ENCODE results near the gene KLHL3. TPM values are rescaled to one million over a fixed set of nuclear protein-coding genes. Genes with fewer than 3 reads are reported as not detected.

The KLHL3 gene
- total RNA-seq, 2 experiments from 2014 or later = 9.2 to 12.2 TPM

GRCh38 chr5:137630972-137631370 lies 104.9 kb downstream of the KLHL3 start:
- H3K4me3 Mint-ChIP-seq = no peak overlapping the region
- intact Hi-C loops (cut with micrococcal nuclease) = loop anchor here (5.0 kb wide), 1 partner anchor 436 kb away; no protein-coding TSS in a partner anchor
- CTCF ChIA-PET = interaction anchor here (0.7 to 4.9 kb wide), 9 partner anchors 9 to 503 kb away, joined by 3 to 110 read pairs (median 8); no protein-coding TSS in a partner anchor

GRCh38 chr5:137630216-137630971 lies 105.5 kb downstream of the KLHL3 start:
- Mint-ChIP-seq H3K27me3 (no peaks in the 10 kb centered on the region), H3K36me3 (ENCODE audit: low read depth) (peaks cover 2% of the 10 kb centered on the region), H3K27ac (no peak overlapping the region), H3K4me1 (ENCODE audit: low read depth) (no peaks in the 10 kb centered on the region), H3K4me3 (no peak overlapping the region), H3K9me3 (no peaks in the 10 kb centered on the region)
- no peak for DNase-seq
- no peak for TF ChIP-seq CTCF (IDR thresholded peaks at IDR 0.05)
- ChIA-PET POLR2A (interaction anchor here (0.7 kb wide), 1 partner anchor 123 kb away, joined by 4 read pairs; the partner anchor contains the start of gene HNRNPA0), CTCF (interaction anchor here (0.6 to 4.9 kb wide), 24 partner anchors 9 to 441 kb away, joined by 3 to 110 read pairs (median 6); partner anchors contain the start of gene KLHL3)
- ATAC-seq = no peak
- intact Hi-C loops (cut with micrococcal nuclease) = loop anchor here (5.0 kb wide), 1 partner anchor 437 kb away; no protein-coding TSS in a partner anchor

More at GRCh38 chr5:137630972-137631370, 104.9 kb downstream of the KLHL3 start:
- H3K27ac Mint-ChIP-seq = no peak overlapping the region
- no peaks in the 10 kb centered on the region for H3K4me1 Mint-ChIP-seq (ENCODE audit: low read depth)
- H3K36me3 Mint-ChIP-seq (ENCODE audit: low read depth) = peaks cover 2% of the 10 kb centered on the region
- no peak for TF ChIP-seq CTCF (IDR thresholded peaks at IDR 0.05)
- POLR2A ChIA-PET = no interaction called here
- H3K27me3 Mint-ChIP-seq = no peaks in the 10 kb centered on the region
- H3K9me3 Mint-ChIP-seq = no peaks in the 10 kb centered on the region
- DNase-seq = no peak
- no peak for ATAC-seq

- peak; percentile 82 for ATAC-seq
- no peaks in the 10 kb centered on the region for H3K4me1 Mint-ChIP-seq (ENCODE audit: low read depth)
- intact Hi-C loops (cut with micrococcal nuclease) = loop anchor here (1.0 to 5.0 kb wide), 2 partner anchors 114 to 438 kb away; no protein-coding TSS in a partner anchor
- H3K36me3 Mint-ChIP-seq (ENCODE audit: low read depth) = peaks cover 2% of the 10 kb centered on the region
- no peaks in the 10 kb centered on the region for H3K9me3 Mint-ChIP-seq
- peak; percentile 94 for TF ChIP-seq CTCF (IDR thresholded peaks at IDR 0.05)
- ChIA-PET CTCF (interaction anchor here (0.5 to 4.9 kb wide), 40 partner anchors 8 to 504 kb away, joined by 3 to 110 read pairs (median 4); partner anchors contain the start of genes FAM13B, HNRNPA0 and KLHL3), POLR2A (interaction anchor here (0.7 kb wide), 1 partner anchor 124 kb away, joined by 4 read pairs; the partner anchor contains the start of gene HNRNPA0)
- H3K27me3 Mint-ChIP-seq = no peaks in the 10 kb centered on the region
- peak; percentile 8 for DNase-seq
- H3K27ac Mint-ChIP-seq = no peak overlapping the region
- no peak overlapping the region for H3K4me3 Mint-ChIP-seq
Measured at GRCh38 chr5:137629646-137630045, 106.2 kb downstream of the KLHL3 start.

GRCh38 chr5:137627706-137628105 lies 108.2 kb downstream of the KLHL3 start:
- H3K27me3 Mint-ChIP-seq = no peaks in the 10 kb centered on the region
- no peak for TF ChIP-seq CTCF (IDR thresholded peaks at IDR 0.05)
- no peak overlapping the region for H3K27ac Mint-ChIP-seq
- no peaks in the 10 kb centered on the region for H3K4me1 Mint-ChIP-seq (ENCODE audit: low read depth)
- ATAC-seq (no peak), DNase-seq (no peak)
- CTCF ChIA-PET = interaction anchor here (1.4 to 4.9 kb wide), 2 partner anchors 9 to 114 kb away, joined by 4 to 110 read pairs; no protein-coding TSS in a partner anchor
- peaks cover 2% of the 10 kb centered on the region for H3K36me3 Mint-ChIP-seq (ENCODE audit: low read depth)
- POLR2A ChIA-PET = no interaction called here
- no peaks in the 10 kb centered on the region for H3K9me3 Mint-ChIP-seq
- H3K4me3 Mint-ChIP-seq = no peak overlapping the region
- intact Hi-C loops (cut with micrococcal nuclease) = no loop called here

- intact Hi-C loops (cut with micrococcal nuclease) = no loop called here
- Mint-ChIP-seq H3K36me3 (ENCODE audit: low read depth) (peaks cover 2% of the 10 kb centered on the region), H3K27ac (no peak overlapping the region), H3K27me3 (no peaks in the 10 kb centered on the region), H3K9me3 (no peaks in the 10 kb centered on the region), H3K4me1 (ENCODE audit: low read depth) (no peaks in the 10 kb centered on the region), H3K4me3 (no peak overlapping the region)
- ChIA-PET POLR2A (no interaction called here), CTCF (interaction anchor here (0.6 to 4.9 kb wide), 5 partner anchors 8 to 1254 kb away, joined by 3 to 110 read pairs (median 3); no protein-coding TSS in a partner anchor)
- no peak for ATAC-seq
- no peak for TF ChIP-seq CTCF (IDR thresholded peaks at IDR 0.05)
- DNase-seq = no peak
Measured at GRCh38 chr5:137627293-137627692, 108.6 kb downstream of the KLHL3 start.

All from activated CD8-positive, alpha-beta T cell treated with anti-CD3 and anti-CD28 coated beads for 36 hours (primary cell).